ENCODE measurements around the gene IL4R. TPM values are rescaled to one million over a fixed set of nuclear protein-coding genes. Genes with fewer than 3 reads are reported as not detected.

IL4R gene
- total RNA-seq, 1 experiment from 2014 or later = 32.6 TPM

DNA sequence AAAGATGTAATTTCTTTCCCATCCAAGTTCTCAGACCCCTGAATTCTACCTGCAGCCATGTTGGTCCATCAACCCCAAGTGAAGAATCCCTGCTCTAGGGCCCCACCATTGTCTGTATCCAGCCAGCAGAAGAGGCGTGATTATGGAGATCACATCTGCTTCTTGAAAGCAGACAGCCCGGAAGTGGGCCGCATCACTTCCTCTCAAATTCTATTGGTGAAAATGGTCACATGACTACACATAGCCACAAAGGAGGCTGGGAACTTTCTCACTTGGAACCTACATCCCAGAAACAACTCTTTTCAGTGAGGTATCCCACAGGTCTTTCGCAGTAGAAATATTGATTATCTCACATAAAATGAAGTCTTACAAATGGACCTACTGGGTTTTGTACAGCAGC is 40.1 kb downstream of the IL4R start:
- no peak for DNase-seq
- Mint-ChIP-seq H3K4me3 (ENCODE audit: unreplicated experiment) (no peak overlapping the region), H3K4me1 (ENCODE audit: low read depth, unreplicated experiment) (no peaks in the 10 kb centered on the region), H3K36me3 (ENCODE audit: insufficient read depth, unreplicated experiment) (peaks cover 51% of the 10 kb centered on the region), H3K9me3 (ENCODE audit: unreplicated experiment) (no peaks in the 10 kb centered on the region), H3K27me3 (ENCODE audit: insufficient read depth, unreplicated experiment) (no peaks in the 10 kb centered on the region), H3K27ac (ENCODE audit: unreplicated experiment) (no peak overlapping the region)
- peaks cover 5% of the 10 kb centered on the region for H3K36me3 ChIP-seq (ENCODE audit: control insufficient read depth, insufficient read depth, low read length)
- no peaks in the 10 kb centered on the region for H3K9me3 ChIP-seq
- H3K27me3 ChIP-seq (replicated peaks; ENCODE audit: control insufficient read depth, insufficient read depth, low read length) = no peaks in the 10 kb centered on the region
- CTCF ChIA-PET = no interaction called here
- TF ChIP-seq, protein P1, sequence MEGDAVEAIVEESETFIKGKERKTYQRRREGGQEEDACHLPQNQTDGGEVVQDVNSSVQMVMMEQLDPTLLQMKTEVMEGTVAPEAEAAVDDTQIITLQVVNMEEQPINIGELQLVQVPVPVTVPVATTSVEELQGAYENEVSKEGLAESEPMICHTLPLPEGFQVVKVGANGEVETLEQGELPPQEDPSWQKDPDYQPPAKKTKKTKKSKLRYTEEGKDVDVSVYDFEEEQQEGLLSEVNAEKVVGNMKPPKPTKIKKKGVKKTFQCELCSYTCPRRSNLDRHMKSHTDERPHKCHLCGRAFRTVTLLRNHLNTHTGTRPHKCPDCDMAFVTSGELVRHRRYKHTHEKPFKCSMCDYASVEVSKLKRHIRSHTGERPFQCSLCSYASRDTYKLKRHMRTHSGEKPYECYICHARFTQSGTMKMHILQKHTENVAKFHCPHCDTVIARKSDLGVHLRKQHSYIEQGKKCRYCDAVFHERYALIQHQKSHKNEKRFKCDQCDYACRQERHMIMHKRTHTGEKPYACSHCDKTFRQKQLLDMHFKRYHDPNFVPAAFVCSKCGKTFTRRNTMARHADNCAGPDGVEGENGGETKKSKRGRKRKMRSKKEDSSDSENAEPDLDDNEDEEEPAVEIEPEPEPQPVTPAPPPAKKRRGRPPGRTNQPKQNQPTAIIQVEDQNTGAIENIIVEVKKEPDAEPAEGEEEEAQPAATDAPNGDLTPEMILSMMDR (IDR thresholded peaks at IDR 0.05; ENCODE audit: insufficient read depth in 1 of 2, low read depth in 1 of 2, low read length in 1 of 2, severe bottlenecking in 1 of 2, unreplicated experiment in 1 of 2) = no peak
- no peaks in the 10 kb centered on the region for H3K4me1 ChIP-seq
- BruUV-seq (replicated peaks) = no TSS peak
- POLR2A ChIA-PET = no interaction called here
- intact Hi-C loops (cut with micrococcal nuclease; ENCODE audit: unreplicated experiment) = no loop called here
- no peak overlapping the region for H3K4me3 ChIP-seq (ENCODE audit: low read depth, low read length)

- TF ChIP-seq, protein P1 (IDR thresholded peaks at IDR 0.05; ENCODE audit: insufficient read depth in 1 of 2, low read depth in 1 of 2, low read length in 1 of 2, severe bottlenecking in 1 of 2, unreplicated experiment in 1 of 2) = peak in 1 of 2 experiments; percentile 14
- Mint-ChIP-seq H3K27ac (ENCODE audit: unreplicated experiment) (no peak overlapping the region), H3K9me3 (ENCODE audit: unreplicated experiment) (no peaks in the 10 kb centered on the region), H3K36me3 (ENCODE audit: insufficient read depth, unreplicated experiment) (peaks cover 55% of the 10 kb centered on the region), H3K4me1 (ENCODE audit: low read depth, unreplicated experiment) (no peaks in the 10 kb centered on the region), H3K4me3 (ENCODE audit: unreplicated experiment) (no peak overlapping the region), H3K27me3 (ENCODE audit: insufficient read depth, unreplicated experiment) (no peaks in the 10 kb centered on the region)
- Histone ChIP-seq H3K27me3 (replicated peaks; ENCODE audit: control insufficient read depth, insufficient read depth, low read length) (no peaks in the 10 kb centered on the region), H3K9me3 (no peaks in the 10 kb centered on the region), H3K4me1 (no peaks in the 10 kb centered on the region), H3K4me3 (ENCODE audit: low read depth, low read length) (no peak overlapping the region), H3K36me3 (ENCODE audit: control insufficient read depth, insufficient read depth, low read length) (peaks cover 7% of the 10 kb centered on the region)
- intact Hi-C loops (cut with micrococcal nuclease; ENCODE audit: unreplicated experiment) = no loop called here
- ChIA-PET POLR2A (no interaction called here), CTCF (no interaction called here)
- no TSS peak for BruUV-seq (replicated peaks)
- peak in 1 of 2 experiments; percentile 24 for DNase-seq
Measured at GRCh38 chr16:27355610-27356009, 41.8 kb downstream of the IL4R start.

- peaks cover 8% of the 10 kb centered on the region for H3K36me3 ChIP-seq (ENCODE audit: control insufficient read depth, insufficient read depth, low read length)
- H3K4me3 ChIP-seq (ENCODE audit: low read depth, low read length) = no peak overlapping the region
- H3K4me1 ChIP-seq = no peaks in the 10 kb centered on the region
- no peaks in the 10 kb centered on the region for H3K9me3 Mint-ChIP-seq (ENCODE audit: unreplicated experiment)
- intact Hi-C loops (cut with micrococcal nuclease; ENCODE audit: unreplicated experiment) = no loop called here
- no TSS peak for BruUV-seq (replicated peaks)
- ChIA-PET CTCF (no interaction called here), POLR2A (no interaction called here)
- no peaks in the 10 kb centered on the region for H3K9me3 ChIP-seq
- no peak for DNase-seq
- H3K4me3 Mint-ChIP-seq (ENCODE audit: unreplicated experiment) = no peak overlapping the region
- no peak overlapping the region for H3K27ac Mint-ChIP-seq (ENCODE audit: unreplicated experiment)
- TF ChIP-seq, protein P1 (IDR thresholded peaks at IDR 0.05; ENCODE audit: insufficient read depth in 1 of 2, low read depth in 1 of 2, low read length in 1 of 2, severe bottlenecking in 1 of 2, unreplicated experiment in 1 of 2) = no peak
- no peaks in the 10 kb centered on the region for H3K27me3 ChIP-seq (replicated peaks; ENCODE audit: control insufficient read depth, insufficient read depth, low read length)
- no peaks in the 10 kb centered on the region for H3K27me3 Mint-ChIP-seq (ENCODE audit: insufficient read depth, unreplicated experiment)
- peaks cover 65% of the 10 kb centered on the region for H3K36me3 Mint-ChIP-seq (ENCODE audit: insufficient read depth, unreplicated experiment)
- H3K4me1 Mint-ChIP-seq (ENCODE audit: low read depth, unreplicated experiment) = no peaks in the 10 kb centered on the region
Measured at GRCh38 chr16:27356794-27357193, 43.0 kb downstream of the IL4R start.

Data from Caco-2 (cell line).